WI38 (cell line): Measurements from ENCODE around the gene PYGB.

Experiments
- H3K4me3 ChIP-seq: 2 replicates; pipeline ENCODE4 v1.5.1; 2011; ENCODE audit warnings: low read depth, mild to moderate bottlenecking, control low read depth, low read length
- CTCF ChIP-seq: IDR thresholded peaks from 2 replicates; pipeline ENCODE4 v1.5.1; 2012; ENCODE audit warnings: low read depth, mild to moderate bottlenecking, control low read depth, low read length

The PYGB gene

GRCh38 chr20:25280574-25281535 lies 33.0 kb downstream of the PYGB start:
- no peak overlapping the region for H3K4me3 ChIP-seq
- TF ChIP-seq CTCF, result no peak

GRCh38 chr20:25281541-25281991 lies 33.7 kb downstream of the PYGB start:
- no peak for TF ChIP-seq CTCF
- no peak overlapping the region for H3K4me3 ChIP-seq

- TF ChIP-seq CTCF, result no peak
- no peak overlapping the region for H3K4me3 ChIP-seq
These were observed 34.3 kb downstream of the PYGB start for GRCh38 chr20:25282034-25282781.

GRCh38 chr20:25282796-25283195 lies 34.9 kb downstream of the PYGB start:
- TF ChIP-seq CTCF, result no peak
- no peak overlapping the region for H3K4me3 ChIP-seq

- no peak for TF ChIP-seq CTCF
- H3K4me3 ChIP-seq, result no peak overlapping the region
These were observed 35.5 kb downstream of the PYGB start for GRCh38 chr20:25283221-25283951.

GRCh38 chr20:25284131-25284601 lies 36.3 kb downstream of the PYGB start:
- no peak for TF ChIP-seq CTCF
- H3K4me3 ChIP-seq, result no peak overlapping the region
